Activated T-helper 1 cell treated with anti-CD3 and anti-CD28 coated beads, Interleukin-2, amount 50 U/mL, for 16 hours (primary cell): ENCODE measurements around the gene TTPAL.

Experiments used
- DNase-seq, 2 donors: peaks; one replicate each; pipeline ENCODE4 v3.0.0-alpha.2; 2020; ENCODE audit warnings: low read depth in 1 of 2, low spot score in 1 of 2

The TTPAL gene

DNA sequence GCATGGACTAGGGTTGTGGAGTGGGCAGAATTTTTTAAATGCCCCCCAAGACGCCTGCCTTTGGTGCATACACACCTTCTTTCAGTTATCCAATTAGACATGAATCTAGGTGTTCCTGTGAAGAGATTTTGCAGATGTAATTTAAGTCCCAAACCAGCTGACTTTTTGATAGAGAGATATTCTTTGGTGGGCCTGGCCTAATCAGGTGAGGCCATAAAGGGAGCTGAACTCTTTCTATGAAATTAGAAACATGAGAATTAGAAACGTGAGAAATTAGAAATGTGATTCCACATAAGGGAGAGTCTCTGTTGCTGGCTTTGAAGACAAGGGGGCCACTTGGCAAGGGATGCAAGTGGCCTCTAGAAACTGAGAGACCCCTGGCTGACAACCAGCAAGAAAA lies 36.4 kb upstream of the TTPAL start:
- no peak for DNase-seq

DNA sequence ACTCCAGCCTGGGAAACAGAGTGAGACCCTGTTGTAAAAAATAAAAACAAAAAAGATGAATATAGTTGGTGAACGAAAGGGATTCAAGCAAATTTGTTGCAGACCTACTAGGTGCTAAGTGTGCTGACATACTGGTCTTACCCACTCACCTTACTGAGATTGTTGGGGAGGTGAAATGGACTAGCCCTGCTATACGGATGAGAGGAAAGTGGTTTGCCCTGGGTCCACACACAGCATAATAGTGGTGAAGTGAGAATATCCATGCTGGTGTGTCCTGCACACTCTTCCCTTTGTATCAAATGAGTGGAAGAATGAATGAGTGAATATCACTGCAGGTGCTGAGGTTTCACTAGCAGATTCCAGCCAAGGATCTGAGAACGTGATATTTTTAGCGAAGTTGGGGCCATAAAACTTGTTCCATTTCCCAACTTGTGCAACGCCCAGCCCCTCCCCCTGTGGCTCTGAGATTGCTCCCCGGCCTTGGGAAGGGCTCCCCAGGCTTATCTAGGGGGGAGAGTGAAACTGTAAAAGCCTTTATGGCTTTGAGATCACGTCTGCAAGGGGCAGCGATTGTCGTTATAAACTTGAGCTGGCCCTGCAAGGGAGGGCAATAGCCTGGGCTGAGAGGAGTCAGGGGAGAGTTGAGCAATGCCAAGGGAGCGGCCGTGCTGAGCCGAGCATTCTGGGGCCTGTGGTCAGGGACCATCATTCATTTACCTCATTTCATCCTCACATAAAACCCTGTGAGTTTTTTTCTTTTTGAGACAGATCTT lies 33.2 kb upstream of the TTPAL start:
- no peak for DNase-seq

- DNase-seq = no peak
These were observed 29.6 kb upstream of the TTPAL start for GRCh38 chr20:44445742-44446710.

- DNase-seq = no peak
These were observed 27.8 kb upstream of the TTPAL start for GRCh38 chr20:44447827-44448419.

GRCh38 chr20:44448753-44449546 lies 26.7 kb upstream of the TTPAL start:
- no peak for DNase-seq

DNA sequence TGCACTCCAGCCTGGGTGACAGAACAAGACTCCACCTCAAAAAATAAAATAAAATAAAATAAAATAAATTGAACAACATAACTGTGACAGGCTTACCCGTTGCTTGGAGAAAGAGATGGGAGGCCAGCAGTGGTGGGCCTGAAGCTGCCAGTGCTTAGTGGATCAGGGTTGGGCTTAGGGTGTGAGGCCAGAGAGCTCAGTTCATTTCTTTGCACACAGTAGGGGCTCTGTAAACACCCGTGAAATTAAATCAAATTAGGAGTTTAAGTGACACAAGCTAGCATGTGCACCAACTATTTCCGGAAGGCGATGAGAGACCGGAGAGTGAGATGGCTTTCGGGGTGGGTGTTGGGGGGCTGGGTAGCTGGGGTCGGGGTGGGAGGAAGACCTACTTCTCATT lies 25.8 kb upstream of the TTPAL start:
- DNase-seq = no peak

- DNase-seq = no peak
These were observed 25.3 kb upstream of the TTPAL start for GRCh38 chr20:44450281-44450889.

GRCh38 chr20:44450903-44451450 lies 24.7 kb upstream of the TTPAL start:
- no peak for DNase-seq

- DNase-seq = no peak
These were observed 21.2 kb upstream of the TTPAL start for GRCh38 chr20:44454306-44454963.

DNA sequence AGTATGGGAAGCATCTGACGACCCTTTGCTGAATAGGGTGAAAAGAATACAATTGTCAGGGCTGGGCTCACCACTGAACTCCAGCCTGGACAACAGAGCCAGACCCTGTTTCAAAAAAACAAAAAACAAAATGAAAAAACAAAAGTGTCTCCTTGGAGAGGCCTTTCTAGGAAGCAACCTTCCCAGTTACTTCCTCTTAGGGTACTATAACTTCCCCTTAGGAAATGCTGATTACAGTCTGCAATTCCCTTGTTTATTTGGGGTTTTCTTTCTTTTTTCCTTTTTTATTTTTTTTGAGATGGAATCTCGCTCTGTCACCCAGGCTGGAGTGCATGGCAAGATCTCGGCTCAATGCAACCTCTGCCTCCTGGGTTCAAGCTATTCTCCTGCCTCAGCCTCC lies 20.5 kb upstream of the TTPAL start:
- no peak for DNase-seq

GRCh38 chr20:44456611-44457010 lies 19.1 kb upstream of the TTPAL start:
- no peak for DNase-seq

DNA sequence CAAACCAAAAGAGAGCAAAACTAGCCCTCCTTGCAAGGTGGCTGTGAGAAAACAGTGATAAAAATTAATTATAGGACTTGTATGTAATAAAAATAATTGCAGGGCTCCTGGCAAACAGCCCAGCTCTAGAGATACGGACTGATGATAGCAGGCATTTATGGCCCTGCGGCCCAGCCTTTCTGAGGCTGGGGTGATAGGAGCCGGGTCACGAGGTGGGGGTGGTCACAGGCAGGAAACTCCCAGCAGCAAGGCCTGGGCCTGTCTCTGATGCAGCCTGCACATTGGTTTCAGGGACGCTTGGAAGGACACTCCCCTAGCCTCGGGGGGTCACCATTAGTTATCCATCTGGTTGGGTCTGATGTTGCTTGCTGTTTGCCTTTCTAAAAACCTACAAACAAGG lies 18.7 kb upstream of the TTPAL start:
- DNase-seq = no peak

GRCh38 chr20:44459271-44459670 lies 16.4 kb upstream of the TTPAL start:
- DNase-seq = no peak

DNA sequence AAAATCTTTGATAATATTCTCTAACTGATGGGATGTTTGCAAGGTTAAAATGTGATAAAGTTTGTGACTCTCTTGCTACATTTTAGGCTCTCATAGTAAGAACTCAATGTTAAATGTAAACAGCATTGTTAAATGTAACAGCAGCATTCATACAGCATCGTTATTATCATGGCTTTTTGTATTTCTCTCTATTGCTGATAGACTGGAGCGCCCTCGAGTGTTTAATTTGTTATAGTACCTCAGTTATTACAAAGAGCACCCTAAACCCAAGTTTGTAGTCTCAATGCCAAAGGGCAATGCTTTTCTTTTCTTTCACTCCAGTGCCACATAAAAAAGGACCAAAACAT lies 14.9 kb upstream of the TTPAL start:
- DNase-seq = no peak

DNA sequence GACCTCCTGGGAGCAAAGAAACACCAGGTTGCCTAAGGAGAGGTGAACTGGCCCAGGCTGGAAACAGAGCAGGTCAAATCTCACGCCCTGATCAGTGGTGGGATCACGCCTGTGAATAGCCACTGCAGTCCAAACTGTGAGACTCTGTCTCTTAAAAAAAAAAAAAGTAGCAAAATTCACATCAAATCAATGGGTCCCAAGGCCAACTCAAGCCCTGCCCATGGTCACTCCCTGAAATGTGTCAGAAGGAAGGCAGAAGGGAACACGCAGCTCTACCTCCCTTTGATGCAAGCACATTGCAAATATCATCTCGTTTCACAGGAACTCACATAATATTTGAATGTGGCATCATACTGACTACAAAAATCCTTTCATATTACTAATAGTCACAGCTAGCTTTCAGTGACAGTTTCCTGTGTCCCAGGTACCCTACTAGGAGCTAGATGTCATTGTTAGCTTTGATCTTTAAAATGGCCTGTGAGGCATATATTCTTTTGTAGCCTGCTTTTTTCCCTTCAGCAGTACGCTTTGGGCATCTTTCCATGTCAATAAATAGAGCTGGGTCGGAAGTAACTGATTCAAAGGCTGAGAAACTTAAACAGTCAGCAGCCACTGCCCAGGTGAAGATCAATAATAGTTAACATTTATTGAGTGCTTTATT lies 14.4 kb upstream of the TTPAL start:
- DNase-seq = no peak

DNA sequence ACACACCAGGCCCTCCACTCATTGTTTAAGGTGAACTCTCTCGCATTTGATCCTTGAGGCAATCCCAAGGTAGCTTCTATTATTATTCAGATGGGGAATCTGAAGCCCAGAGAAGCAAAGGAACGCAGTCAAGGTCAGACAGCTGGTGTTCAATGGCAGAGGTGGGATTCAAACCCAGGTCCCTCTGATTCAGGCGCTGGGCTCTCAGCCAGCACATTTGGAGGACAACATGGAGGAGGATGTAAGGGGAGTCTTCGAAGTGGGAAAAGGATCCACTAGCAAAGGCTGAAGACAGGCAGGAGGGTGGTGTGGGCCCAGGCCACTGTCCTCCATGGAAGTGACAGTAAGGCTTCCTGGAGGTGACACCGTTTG lies 13.9 kb upstream of the TTPAL start:
- no peak for DNase-seq

DNA sequence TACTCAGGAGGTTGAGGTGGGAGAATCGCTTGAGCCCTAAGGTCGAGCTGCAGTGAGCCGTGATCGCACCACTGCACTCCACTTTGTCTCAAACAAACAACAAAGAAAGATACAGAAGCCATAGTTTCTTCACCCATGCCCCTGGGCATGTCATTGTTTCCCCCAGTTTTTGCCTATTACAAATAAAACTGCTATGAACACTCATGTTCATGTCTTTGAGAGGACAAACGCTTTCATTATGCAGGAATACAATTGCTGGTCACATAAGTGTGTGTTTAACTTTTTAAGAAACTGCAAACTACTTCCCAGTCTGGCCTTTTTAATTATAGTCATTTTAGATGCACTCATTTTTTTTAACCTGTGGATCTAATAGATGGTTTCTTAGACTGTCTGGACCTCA lies 12.2 kb upstream of the TTPAL start:
- DNase-seq = no peak

DNA sequence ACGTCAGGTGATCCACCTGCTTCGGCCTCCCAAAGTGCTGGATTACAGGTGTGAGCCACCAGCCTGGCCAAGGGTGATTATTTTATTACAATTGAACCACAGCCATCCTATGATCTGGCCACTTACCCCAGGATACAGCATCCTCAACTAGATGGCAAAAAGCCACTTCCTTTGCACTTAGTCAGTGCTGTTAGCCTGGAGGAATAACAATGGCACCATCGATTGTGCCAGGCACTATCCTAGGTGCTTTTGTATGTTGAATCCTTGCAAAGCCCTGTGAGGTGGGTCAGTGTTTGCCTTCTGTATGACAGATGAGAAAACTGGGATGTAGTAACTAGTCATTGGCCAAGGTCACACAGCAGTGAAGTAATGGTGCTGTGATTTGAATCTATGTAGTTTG lies 11.2 kb upstream of the TTPAL start:
- no peak for DNase-seq

GRCh38 chr20:44465001-44465560 lies 10.6 kb upstream of the TTPAL start:
- no peak for DNase-seq
